ENCODE measurements around the gene BCAR3.

BCAR3 gene

GRCh38 chr1:93648656-93649055 lies 33.0 kb downstream of the BCAR3 start:
- no peak overlapping the region for H3K27ac ChIP-seq (ENCODE audit: low read length)
- no peak overlapping the region for H3K4me3 ChIP-seq (ENCODE audit: low read length)
- H3K9ac ChIP-seq (ENCODE audit: low read length) = no peak overlapping the region
- H3K4me1 ChIP-seq (ENCODE audit: control insufficient read depth, low read depth, low read length) = peaks cover 23% of the 10 kb centered on the region
- H3K9me3 ChIP-seq (ENCODE audit: control insufficient read depth, low read depth, low read length) = no peaks in the 10 kb centered on the region
- no peaks in the 10 kb centered on the region for H3K36me3 ChIP-seq (ENCODE audit: control insufficient read depth, low read depth, low read length)
- no peaks in the 10 kb centered on the region for H3K27me3 ChIP-seq (ENCODE audit: control insufficient read depth, insufficient read depth, low read length)

GRCh38 chr1:93641527-93641926 lies 40.1 kb downstream of the BCAR3 start:
- peaks cover 35% of the 10 kb centered on the region for H3K4me1 ChIP-seq (ENCODE audit: control insufficient read depth, low read depth, low read length)
- no peaks in the 10 kb centered on the region for H3K9me3 ChIP-seq (ENCODE audit: control insufficient read depth, low read depth, low read length)
- H3K4me3 ChIP-seq (ENCODE audit: low read length) = no peak overlapping the region
- H3K36me3 ChIP-seq (ENCODE audit: control insufficient read depth, low read depth, low read length) = no peaks in the 10 kb centered on the region
- no peak overlapping the region for H3K9ac ChIP-seq (ENCODE audit: low read length)
- no peaks in the 10 kb centered on the region for H3K27me3 ChIP-seq (ENCODE audit: control insufficient read depth, insufficient read depth, low read length)
- no peak overlapping the region for H3K27ac ChIP-seq (ENCODE audit: low read length)

- no peak overlapping the region for H3K27ac ChIP-seq (ENCODE audit: low read length)
- H3K27me3 ChIP-seq (ENCODE audit: control insufficient read depth, insufficient read depth, low read length) = no peaks in the 10 kb centered on the region
- H3K4me3 ChIP-seq (ENCODE audit: low read length) = no peak overlapping the region
- H3K9me3 ChIP-seq (ENCODE audit: control insufficient read depth, low read depth, low read length) = no peaks in the 10 kb centered on the region
- H3K4me1 ChIP-seq (ENCODE audit: control insufficient read depth, low read depth, low read length) = peaks cover 36% of the 10 kb centered on the region
- H3K9ac ChIP-seq (ENCODE audit: low read length) = no peak overlapping the region
- no peaks in the 10 kb centered on the region for H3K36me3 ChIP-seq (ENCODE audit: control insufficient read depth, low read depth, low read length)
These were observed 40.8 kb downstream of the BCAR3 start for GRCh38 chr1:93640656-93641440.

- no peak overlapping the region for H3K4me3 ChIP-seq (ENCODE audit: low read length)
- no peaks in the 10 kb centered on the region for H3K9me3 ChIP-seq (ENCODE audit: control insufficient read depth, low read depth, low read length)
- H3K27me3 ChIP-seq (ENCODE audit: control insufficient read depth, insufficient read depth, low read length) = no peaks in the 10 kb centered on the region
- no peaks in the 10 kb centered on the region for H3K36me3 ChIP-seq (ENCODE audit: control insufficient read depth, low read depth, low read length)
- no peak overlapping the region for H3K27ac ChIP-seq (ENCODE audit: low read length)
- H3K4me1 ChIP-seq (ENCODE audit: control insufficient read depth, low read depth, low read length) = peaks cover 27% of the 10 kb centered on the region
- H3K9ac ChIP-seq (ENCODE audit: low read length) = no peak overlapping the region
These were observed 42.7 kb downstream of the BCAR3 start for GRCh38 chr1:93638981-93639380.

GRCh38 chr1:93638307-93638847 lies 43.3 kb downstream of the BCAR3 start:
- Histone ChIP-seq H3K9me3 (ENCODE audit: control insufficient read depth, low read depth, low read length) (no peaks in the 10 kb centered on the region), H3K4me3 (ENCODE audit: low read length) (no peak overlapping the region), H3K27ac (ENCODE audit: low read length) (no peak overlapping the region), H3K4me1 (ENCODE audit: control insufficient read depth, low read depth, low read length) (peaks cover 23% of the 10 kb centered on the region), H3K36me3 (ENCODE audit: control insufficient read depth, low read depth, low read length) (no peaks in the 10 kb centered on the region), H3K9ac (ENCODE audit: low read length) (no peak overlapping the region), H3K27me3 (ENCODE audit: control insufficient read depth, insufficient read depth, low read length) (no peaks in the 10 kb centered on the region)

GRCh38 chr1:93636712-93637111 lies 44.9 kb downstream of the BCAR3 start:
- no peaks in the 10 kb centered on the region for H3K9me3 ChIP-seq (ENCODE audit: control insufficient read depth, low read depth, low read length)
- peak overlapping the region; percentile 32 for H3K27ac ChIP-seq (ENCODE audit: low read length)

GRCh38 chr1:93635614-93636543 lies 45.8 kb downstream of the BCAR3 start:
- H3K9me3 ChIP-seq (ENCODE audit: control insufficient read depth, low read depth, low read length) = no peaks in the 10 kb centered on the region
- H3K27ac ChIP-seq (ENCODE audit: low read length) = peak overlapping the region; percentile 56

More at GRCh38 chr1:93636712-93637111, 44.9 kb downstream of the BCAR3 start:
- no peaks in the 10 kb centered on the region for H3K36me3 ChIP-seq (ENCODE audit: control insufficient read depth, low read depth, low read length)
- no peak overlapping the region for H3K4me3 ChIP-seq (ENCODE audit: low read length)
- H3K27me3 ChIP-seq (ENCODE audit: control insufficient read depth, insufficient read depth, low read length) = no peaks in the 10 kb centered on the region
- H3K9ac ChIP-seq (ENCODE audit: low read length) = no peak overlapping the region
- H3K4me1 ChIP-seq (ENCODE audit: control insufficient read depth, low read depth, low read length) = peaks cover 23% of the 10 kb centered on the region

GRCh38 chr1:93633313-93633712 lies 48.3 kb downstream of the BCAR3 start:
- no peak overlapping the region for H3K9ac ChIP-seq (ENCODE audit: low read length)
- no peaks in the 10 kb centered on the region for H3K27me3 ChIP-seq (ENCODE audit: control insufficient read depth, insufficient read depth, low read length)
- H3K4me1 ChIP-seq (ENCODE audit: control insufficient read depth, low read depth, low read length) = peaks cover 13% of the 10 kb centered on the region
- no peak overlapping the region for H3K4me3 ChIP-seq (ENCODE audit: low read length)
- H3K27ac ChIP-seq (ENCODE audit: low read length) = no peak overlapping the region
- H3K9me3 ChIP-seq (ENCODE audit: control insufficient read depth, low read depth, low read length) = no peaks in the 10 kb centered on the region
- no peaks in the 10 kb centered on the region for H3K36me3 ChIP-seq (ENCODE audit: control insufficient read depth, low read depth, low read length)

More at GRCh38 chr1:93635614-93636543, 45.8 kb downstream of the BCAR3 start:
- H3K27me3 ChIP-seq (ENCODE audit: control insufficient read depth, insufficient read depth, low read length) = no peaks in the 10 kb centered on the region
- peaks cover 23% of the 10 kb centered on the region for H3K4me1 ChIP-seq (ENCODE audit: control insufficient read depth, low read depth, low read length)
- H3K4me3 ChIP-seq (ENCODE audit: low read length) = peak overlapping the region; percentile 18
- H3K36me3 ChIP-seq (ENCODE audit: control insufficient read depth, low read depth, low read length) = no peaks in the 10 kb centered on the region
- H3K9ac ChIP-seq (ENCODE audit: low read length) = peak overlapping the region; percentile 61

GRCh38 chr1:93631626-93632365 lies 49.8 kb downstream of the BCAR3 start:
- Histone ChIP-seq H3K36me3 (ENCODE audit: control insufficient read depth, low read depth, low read length) (no peaks in the 10 kb centered on the region), H3K9me3 (ENCODE audit: control insufficient read depth, low read depth, low read length) (no peaks in the 10 kb centered on the region), H3K9ac (ENCODE audit: low read length) (no peak overlapping the region), H3K4me1 (ENCODE audit: control insufficient read depth, low read depth, low read length) (peaks cover 12% of the 10 kb centered on the region), H3K27me3 (ENCODE audit: control insufficient read depth, insufficient read depth, low read length) (no peaks in the 10 kb centered on the region), H3K27ac (ENCODE audit: low read length) (no peak overlapping the region), H3K4me3 (ENCODE audit: low read length) (no peak overlapping the region)

GRCh38 chr1:93630168-93630567 lies 51.5 kb downstream of the BCAR3 start:
- Histone ChIP-seq H3K4me1 (ENCODE audit: control insufficient read depth, low read depth, low read length) (peaks cover 2% of the 10 kb centered on the region), H3K9ac (ENCODE audit: low read length) (no peak overlapping the region), H3K27me3 (ENCODE audit: control insufficient read depth, insufficient read depth, low read length) (no peaks in the 10 kb centered on the region), H3K27ac (ENCODE audit: low read length) (no peak overlapping the region), H3K9me3 (ENCODE audit: control insufficient read depth, low read depth, low read length) (no peaks in the 10 kb centered on the region), H3K4me3 (ENCODE audit: low read length) (no peak overlapping the region), H3K36me3 (ENCODE audit: control insufficient read depth, low read depth, low read length) (no peaks in the 10 kb centered on the region)

Data from iPS-18a (cell line).